KMS-11 (cell line): ENCODE results near the gene CCL22.
"Not testable (repeated sequence)": the region's sequence is repeated elsewhere in the genome, so short reads cannot be mapped to it uniquely, and the experiment has no call there.

Experiments used
- H2AFZ ChIP-seq: fragments of 200-600 bp; sonication (generic); 2 replicates; pipeline ENCODE4 v1.6.1; 2016; ENCODE audit warnings: antibody characterized with exemption, mixed run types, low read depth
- H3K27ac ChIP-seq: fragments of 200-600 bp; sonication (generic); 2 replicates; pipeline ENCODE4 v1.6.1; 2016; ENCODE audit warnings: mild to moderate bottlenecking, mixed run types
- H3K27me3 ChIP-seq: fragments of 200-600 bp; sonication (generic); 2 replicates; pipeline ENCODE4 v1.6.1; 2017; ENCODE audit warnings: mild to moderate bottlenecking, low read depth, mixed run types, moderate library complexity; ENCODE audit not compliant: insufficient read depth
- H3K36me3 ChIP-seq: fragments of 200-600 bp; sonication (generic); 2 replicates; pipeline ENCODE4 v1.6.1; 2017; ENCODE audit warnings: mild to moderate bottlenecking, mixed run types; ENCODE audit not compliant: insufficient read depth
- H3K4me1 ChIP-seq: fragments of 200-600 bp; sonication (generic); 2 replicates; pipeline ENCODE4 v1.6.1; 2016; ENCODE audit warnings: mild to moderate bottlenecking, low read depth, mixed run types; ENCODE audit not compliant: poor library complexity, severe bottlenecking
- H3K4me2 ChIP-seq: fragments of 200-600 bp; sonication (generic); 2 replicates; pipeline ENCODE4 v1.7.0; 2016; ENCODE audit warnings: mild to moderate bottlenecking, mixed run types
- H3K4me3 ChIP-seq: fragments of 200-600 bp; sonication (generic); IDR thresholded peaks from 2 replicates; pipeline ENCODE4 v1.6.1; 2017; ENCODE audit warnings: low read depth, low read length, mixed read lengths; ENCODE audit not compliant: insufficient read depth
- H3K79me2 ChIP-seq: fragments of 200-600 bp; sonication (generic); 2 replicates; pipeline ENCODE4 v1.6.1; 2016; ENCODE audit warnings: low read depth, mixed run types; ENCODE audit not compliant: insufficient read depth
- H3K9ac ChIP-seq: fragments of 200-600 bp; sonication (generic); 2 replicates; pipeline ENCODE4 v1.6.1; 2016; ENCODE audit warnings: mild to moderate bottlenecking, mixed run types
- H4K20me1 ChIP-seq: fragments of 200-600 bp; sonication (generic); 2 replicates; pipeline ENCODE4 v1.6.1; 2016; ENCODE audit warnings: mild to moderate bottlenecking, mixed run types; ENCODE audit not compliant: insufficient read depth
- CTCF ChIP-seq: fragments of 200-600 bp; sonication (generic); conservative IDR thresholded peaks from 2 replicates; pipeline ENCODE4 v1.6.1; 2017; ENCODE audit warnings: low read depth, mild to moderate bottlenecking, antibody characterized with exemption, low read length, moderate library complexity, mixed read lengths

Gene CCL22

GRCh38 chr16:57333402-57333801 lies 25.2 kb upstream of the CCL22 start:
- Histone ChIP-seq H3K79me2 (no peaks in the 10 kb centered on the region), H3K4me3 (no peak overlapping the region), H2AFZ (no peak overlapping the region), H3K36me3 (no peaks in the 10 kb centered on the region), H3K4me2 (no peak overlapping the region), H4K20me1 (no peaks in the 10 kb centered on the region), H3K27me3 (no peaks in the 10 kb centered on the region), H3K4me1 (no peaks in the 10 kb centered on the region), H3K27ac (no peak overlapping the region), H3K9ac (no peak overlapping the region)
- TF ChIP-seq CTCF, result no peak

GRCh38 chr16:57335366-57335765 lies 23.2 kb upstream of the CCL22 start:
- no peaks in the 10 kb centered on the region for H3K4me1 ChIP-seq
- H4K20me1 ChIP-seq, result no peaks in the 10 kb centered on the region
- no peaks in the 10 kb centered on the region for H3K79me2 ChIP-seq
- H3K36me3 ChIP-seq, result no peaks in the 10 kb centered on the region
- no peak overlapping the region for H3K9ac ChIP-seq
- no peak overlapping the region for H3K4me2 ChIP-seq
- H2AFZ ChIP-seq, result no peak overlapping the region
- no peaks in the 10 kb centered on the region for H3K27me3 ChIP-seq
- no peak for TF ChIP-seq CTCF
- no peak overlapping the region for H3K4me3 ChIP-seq
- no peak overlapping the region for H3K27ac ChIP-seq

GRCh38 chr16:57341062-57341440 lies 17.5 kb upstream of the CCL22 start:
- Histone ChIP-seq H3K27me3 (no peaks in the 10 kb centered on the region), H3K4me1 (no peaks in the 10 kb centered on the region), H3K9ac (no peak overlapping the region), H3K4me2 (no peak overlapping the region), H4K20me1 (no peaks in the 10 kb centered on the region), H3K27ac (no peak overlapping the region), H3K4me3 (no peak overlapping the region), H3K79me2 (no peaks in the 10 kb centered on the region), H3K36me3 (no peaks in the 10 kb centered on the region), H2AFZ (no peak overlapping the region)
- no peak for TF ChIP-seq CTCF

GRCh38 chr16:57341441-57342303 lies 16.9 kb upstream of the CCL22 start:
- H3K36me3 ChIP-seq, result no peaks in the 10 kb centered on the region
- H3K4me1 ChIP-seq, result no peaks in the 10 kb centered on the region
- no peak overlapping the region for H3K27ac ChIP-seq
- no peak overlapping the region for H3K9ac ChIP-seq
- no peak overlapping the region for H2AFZ ChIP-seq
- no peaks in the 10 kb centered on the region for H4K20me1 ChIP-seq
- no peaks in the 10 kb centered on the region for H3K79me2 ChIP-seq
- no peaks in the 10 kb centered on the region for H3K27me3 ChIP-seq
- no peak overlapping the region for H3K4me2 ChIP-seq
- no peak overlapping the region for H3K4me3 ChIP-seq
- TF ChIP-seq CTCF, result no peak

- H3K9ac ChIP-seq, H3K27me3 ChIP-seq, H3K79me2 ChIP-seq, H3K4me3 ChIP-seq, H3K4me1 ChIP-seq, H4K20me1 ChIP-seq, H3K27ac ChIP-seq, H3K4me2 ChIP-seq, H2AFZ ChIP-seq, H3K36me3 ChIP-seq: not testable (repeated sequence)
These were observed 16.0 kb upstream of the CCL22 start for GRCh38 chr16:57342606-57343005.
